GM12891 (cell line): ENCODE measurements around the gene BEGAIN.

Experiments
- DNase-seq: peaks from one replicate; pipeline ENCODE4 v3.0.0; 2011; ENCODE audit warnings: low spot score; ENCODE audit not compliant: insufficient read length
- FAIRE-seq: peaks from 2 replicates; lab custom pipeline; 2011; peaks lifted over from hg19 to GRCh38; lab: Jason Lieb, UNC
- PAX5 ChIP-seq: IDR thresholded peaks from 2 replicates; pipeline ENCODE4 v1.6.1; 2011; ENCODE audit warnings: low read length, moderate library complexity, mild to moderate bottlenecking; ENCODE audit not compliant: insufficient read depth, severe bottlenecking
- POLR2A ChIP-seq: IDR thresholded peaks from 2 replicates; pipeline ENCODE4 v1.6.1; 2011; ENCODE audit warnings: low read depth, low read length, control low read depth
- POLR2AphosphoS5 ChIP-seq: IDR thresholded peaks from 2 replicates; pipeline ENCODE4 v1.6.1; 2011; ENCODE audit warnings: low read depth, low read length, control low read depth
- POU2F2 ChIP-seq: IDR thresholded peaks from 2 replicates; pipeline ENCODE4 v1.6.1; 2011; ENCODE audit warnings: low read depth, mild to moderate bottlenecking, control low read depth, low read length, moderate library complexity
- SPI1 ChIP-seq: IDR thresholded peaks from 2 replicates; pipeline ENCODE4 v1.6.1; 2011; ENCODE audit warnings: low read depth, low read length, control low read depth
- TAF1 ChIP-seq: IDR thresholded peaks from 2 replicates; pipeline ENCODE4 v1.6.1; 2011; ENCODE audit warnings: low read depth, low read length, control low read depth

BEGAIN gene

GRCh38 chr14:100540141-100540925 is 46.9 kb downstream of the BEGAIN start:
- no peak for DNase-seq
- no peak for TF ChIP-seq PAX5
- TF ChIP-seq SPI1 = no peak
- no peak for TF ChIP-seq TAF1
- TF ChIP-seq POLR2AphosphoS5 = no peak
- TF ChIP-seq POU2F2 = no peak
- TF ChIP-seq POLR2A = no peak
- no peak for FAIRE-seq

GRCh38 chr14:100539766-100540140 is 47.5 kb downstream of the BEGAIN start:
- DNase-seq (no peak), FAIRE-seq (no peak)
- no peak for TF ChIP-seq POLR2AphosphoS5

GRCh38 chr14:100539003-100539660 is 48.1 kb downstream of the BEGAIN start:
- no peak for DNase-seq
- no peak for FAIRE-seq
- TF ChIP-seq POU2F2 (no peak), TAF1 (no peak), POLR2A (no peak), SPI1 (no peak), POLR2AphosphoS5 (no peak), PAX5 (no peak)

GRCh38 chr14:100538351-100539002 is 48.7 kb downstream of the BEGAIN start:
- FAIRE-seq (no peak), DNase-seq (no peak)
- TF ChIP-seq PAX5 (no peak), POU2F2 (no peak), TAF1 (no peak), POLR2AphosphoS5 (no peak), POLR2A (no peak), SPI1 (no peak)

GRCh38 chr14:100537446-100538350 is 49.5 kb downstream of the BEGAIN start:
- peak; percentile 15 for DNase-seq
- no peak for FAIRE-seq
- no peak for TF ChIP-seq SPI1
- TF ChIP-seq PAX5 = no peak
- TF ChIP-seq TAF1 = no peak
- no peak for TF ChIP-seq POLR2A
- no peak for TF ChIP-seq POLR2AphosphoS5
- TF ChIP-seq POU2F2 = no peak

- FAIRE-seq = no peak
- TF ChIP-seq POLR2AphosphoS5 (no peak), POLR2A (no peak), SPI1 (no peak), PAX5 (no peak), POU2F2 (no peak), TAF1 (no peak)
Measured at GRCh38 chr14:100536721-100537445, 50.3 kb downstream of the BEGAIN start.

GRCh38 chr14:100536121-100536510 is 51.1 kb downstream of the BEGAIN start:
- FAIRE-seq (no peak), DNase-seq (no peak)
- no peak for TF ChIP-seq POLR2AphosphoS5
- no peak for TF ChIP-seq TAF1
- TF ChIP-seq PAX5 = no peak
- no peak for TF ChIP-seq POLR2A
- TF ChIP-seq SPI1 = no peak
- no peak for TF ChIP-seq POU2F2

More at GRCh38 chr14:100536721-100537445, 50.3 kb downstream of the BEGAIN start:
- no peak for DNase-seq

GRCh38 chr14:100535287-100536120 is 51.7 kb downstream of the BEGAIN start:
- DNase-seq = peak; percentile 14
- TF ChIP-seq PAX5 (no peak), SPI1 (no peak), POLR2AphosphoS5 (no peak), POU2F2 (no peak), POLR2A (no peak), TAF1 (no peak)
- no peak for FAIRE-seq
